Cardiac fibroblast (primary cell): ENCODE measurements around the gene PPFIBP2.
"Not testable (repeated sequence)": the region's sequence is repeated elsewhere in the genome, so short reads cannot be mapped to it uniquely, and the experiment has no call there.

ENCODE experiments used
- DNase-seq, 2 donors: peaks; one replicate each; pipeline versions ENCODE4 v3.0.0 to v3.0.0-alpha.2; 2010; ENCODE audit warnings: low read depth in 2 of 2
- H3K4me3 ChIP-seq, 2 donors: replicated peaks in 1 of 2; 1 replicate in 1 of 2; 2 replicates in 1 of 2; pipeline ENCODE4 v1.5.1; 2011; ENCODE audit warnings: low read depth in 2 of 2, low read length in 2 of 2, mild to moderate bottlenecking in 2 of 2, moderate library complexity in 1 of 2
- CTCF ChIP-seq: IDR thresholded peaks from one replicate; pipeline ENCODE4 v1.5.1; 2011; ENCODE audit warnings: low read depth, mild to moderate bottlenecking, low read length, inconsistent platforms

PPFIBP2 gene

GRCh38 chr11:7515447-7515886, 1.7 kb downstream of the PPFIBP2 start:
- no peak for TF ChIP-seq CTCF
- DNase-seq, result no peak
- H3K4me3 ChIP-seq, result no peak overlapping the region

GRCh38 chr11:7516475-7516874, 2.7 kb downstream of the PPFIBP2 start:
- TF ChIP-seq CTCF, result no peak
- H3K4me3 ChIP-seq, result no peak overlapping the region
- DNase-seq, result no peak

GRCh38 chr11:7517743-7518142, 3.9 kb downstream of the PPFIBP2 start:
- not testable (repeated sequence) for H3K4me3 ChIP-seq, DNase-seq

GRCh38 chr11:7518811-7519562, 5.2 kb downstream of the PPFIBP2 start:
- no peak for DNase-seq
- H3K4me3 ChIP-seq, result no peak overlapping the region
- no peak for TF ChIP-seq CTCF

GRCh38 chr11:7520011-7520942, 6.5 kb downstream of the PPFIBP2 start:
- no peak overlapping the region for H3K4me3 ChIP-seq
- DNase-seq, result no peak
- TF ChIP-seq CTCF, result no peak

- TF ChIP-seq CTCF, result no peak
- DNase-seq, result no peak
- no peak overlapping the region for H3K4me3 ChIP-seq
These were observed 7.2 kb downstream of the PPFIBP2 start for GRCh38 chr11:7520981-7521487.

- no peak overlapping the region for H3K4me3 ChIP-seq
- TF ChIP-seq CTCF, result no peak
- DNase-seq, result no peak
These were observed 8.3 kb downstream of the PPFIBP2 start for GRCh38 chr11:7522121-7522520.
